GM18951 (cell line): ENCODE results near the gene CENPE.
A peak's percentile ranks its signal among the peaks of the same experiment; 100 is the strongest.

Source experiments
- POLR2A ChIP-seq: IDR thresholded peaks from 4 replicates; pipeline ENCODE4 v1.6.1; 2011; ENCODE audit warnings: mild to moderate bottlenecking; ENCODE audit not compliant: insufficient read length, insufficient read depth; ENCODE audit errors: extremely low read depth
- in situ Hi-C: fragments of 300-500 bp; cut with MboI; formaldehyde crosslinking; loops from one replicate; pipeline ENCODE4 v1.12.0; 2022; ENCODE audit warnings: low sequenced_read_pairs, mixed read lengths, inconsistent platforms; ENCODE audit not compliant: unreplicated experiment

The CENPE gene

DNA sequence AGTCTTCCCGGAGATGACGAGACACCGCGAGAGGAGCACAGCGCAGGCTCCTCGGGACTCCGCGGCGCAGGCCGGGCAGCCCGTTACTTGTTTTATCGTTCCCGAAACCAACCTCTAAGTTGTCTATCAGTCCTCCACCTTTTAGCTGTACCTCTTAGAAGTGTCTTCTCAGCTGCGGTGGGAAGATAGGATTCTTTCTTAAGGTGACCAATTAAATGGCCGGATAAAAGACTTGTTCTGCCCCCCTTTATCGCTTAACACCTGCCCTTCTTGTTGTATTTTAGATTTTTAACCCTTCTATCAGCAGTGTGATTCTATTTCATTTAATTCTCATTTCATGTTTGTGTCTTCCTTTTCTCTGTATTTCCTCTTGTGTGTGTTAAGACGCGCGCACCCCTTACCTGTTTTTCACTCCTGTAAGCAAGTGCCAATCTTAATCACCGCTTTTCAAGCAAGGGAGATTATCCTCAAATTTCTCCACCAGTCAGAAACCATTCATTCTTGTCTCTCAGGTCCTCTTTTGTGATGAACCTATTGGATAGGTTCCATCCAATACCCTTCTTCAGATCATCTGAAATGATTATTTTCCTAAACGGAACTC is 121.3 kb downstream of the CENPE start, which contains the start of gene SLC9B2:
Gene SLC9B2 (minus strand): TSS at position 15 of the 601 bp plus-strand sequence. CDS start 9,211 bp downstream, outside the sequence.
- TF ChIP-seq POLR2A: no peak
- in situ Hi-C loops: no loop called here

DNA sequence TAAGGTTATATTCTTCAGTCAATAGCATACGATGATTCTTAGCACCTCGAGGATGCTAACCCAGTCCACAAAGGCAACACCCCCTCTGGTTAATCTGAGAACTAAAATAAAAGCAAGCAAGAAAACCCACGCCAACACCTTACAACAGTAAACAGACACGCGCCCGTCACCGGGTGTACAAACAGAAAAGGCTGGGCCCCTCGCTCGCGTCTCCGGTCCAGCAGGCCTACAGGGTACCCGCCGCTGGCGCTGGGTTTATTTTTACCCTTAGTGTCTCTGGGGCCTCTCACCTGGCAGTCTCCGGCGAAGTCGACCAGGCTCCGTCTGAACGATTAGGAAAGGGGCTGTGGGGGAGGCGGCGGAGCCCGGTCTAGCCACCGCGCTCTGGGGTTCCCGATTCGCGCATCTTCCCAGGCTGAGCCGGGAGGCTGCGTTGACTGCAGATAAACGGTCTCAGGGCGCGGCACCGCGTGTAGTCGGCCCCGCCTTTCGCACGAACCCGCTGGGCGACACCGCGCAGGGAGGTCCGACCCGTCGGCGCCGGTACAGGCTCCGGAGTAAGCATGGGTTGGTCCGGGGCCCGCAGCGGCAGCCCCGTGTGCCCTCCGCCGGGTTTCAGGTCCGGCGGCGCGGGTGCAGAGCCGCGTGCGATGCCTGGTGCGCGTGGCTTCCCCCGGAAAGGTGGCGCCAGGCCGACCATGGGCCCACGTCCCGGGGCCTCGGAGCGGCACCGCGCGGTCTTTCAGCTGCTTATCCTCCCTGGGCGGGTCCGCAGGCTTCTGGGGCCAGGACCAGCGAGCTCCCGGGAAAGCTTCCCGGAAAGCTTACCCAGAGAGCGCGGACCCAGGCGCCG is 122.0 kb downstream of the CENPE start:
- in situ Hi-C loops: no loop called here
- peak; percentile 70 for TF ChIP-seq POLR2A

DNA sequence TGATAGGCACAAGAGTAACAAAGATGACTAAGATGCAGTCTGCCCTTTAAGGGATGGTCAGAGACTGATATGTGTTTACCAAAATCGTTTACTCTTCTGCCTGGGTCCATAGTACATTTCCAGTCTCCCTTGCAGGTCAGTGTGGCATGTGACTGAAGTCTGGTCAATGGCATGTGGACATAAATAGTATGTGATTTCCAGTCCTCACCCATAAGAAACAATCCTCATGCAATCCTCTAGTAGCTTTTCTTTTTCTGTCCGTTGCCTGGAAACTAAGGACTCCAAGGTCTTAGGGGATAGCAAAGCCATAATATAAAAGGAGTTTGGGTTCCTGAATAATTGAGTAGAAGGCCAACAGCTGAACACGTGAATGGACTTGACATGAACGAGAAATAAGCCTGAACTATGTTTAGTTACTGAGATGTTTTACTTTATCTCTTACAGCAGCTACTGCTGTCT is 122.7 kb downstream of the CENPE start:
- in situ Hi-C loops: no loop called here
- TF ChIP-seq POLR2A: no peak

DNA sequence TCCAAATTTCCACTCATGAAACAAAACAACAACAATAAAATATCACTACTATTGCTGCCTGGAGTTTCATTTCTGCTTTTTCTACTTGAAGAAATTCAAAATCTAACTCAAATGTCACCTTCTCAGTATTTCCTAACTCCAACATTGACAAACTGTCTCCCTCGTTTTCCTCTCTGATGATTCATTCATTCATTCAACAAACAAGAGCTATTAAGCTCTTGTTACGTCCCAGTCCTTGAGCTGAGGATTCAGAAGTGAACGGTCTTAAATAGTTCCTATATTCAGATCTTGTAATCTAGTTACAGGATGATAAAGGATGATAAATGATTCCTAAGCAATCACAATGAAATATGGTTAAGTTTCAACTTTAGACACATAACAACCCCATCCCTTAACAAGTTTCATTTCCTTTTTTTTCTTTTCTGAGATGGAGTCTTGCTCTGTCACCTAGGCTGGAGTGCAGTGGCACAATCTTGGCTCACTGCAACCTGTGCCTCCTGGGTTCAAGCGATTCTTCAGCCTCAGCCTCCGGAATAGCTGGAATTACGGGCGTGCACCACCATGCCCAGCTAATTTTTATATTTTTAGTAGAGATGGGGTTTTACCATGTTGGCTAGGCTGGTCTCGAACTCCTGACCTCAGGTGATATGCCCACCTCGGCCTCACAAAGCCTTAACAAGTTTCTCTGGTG is 123.3 kb downstream of the CENPE start:
- TF ChIP-seq POLR2A: no peak
- in situ Hi-C loops: no loop called here

DNA sequence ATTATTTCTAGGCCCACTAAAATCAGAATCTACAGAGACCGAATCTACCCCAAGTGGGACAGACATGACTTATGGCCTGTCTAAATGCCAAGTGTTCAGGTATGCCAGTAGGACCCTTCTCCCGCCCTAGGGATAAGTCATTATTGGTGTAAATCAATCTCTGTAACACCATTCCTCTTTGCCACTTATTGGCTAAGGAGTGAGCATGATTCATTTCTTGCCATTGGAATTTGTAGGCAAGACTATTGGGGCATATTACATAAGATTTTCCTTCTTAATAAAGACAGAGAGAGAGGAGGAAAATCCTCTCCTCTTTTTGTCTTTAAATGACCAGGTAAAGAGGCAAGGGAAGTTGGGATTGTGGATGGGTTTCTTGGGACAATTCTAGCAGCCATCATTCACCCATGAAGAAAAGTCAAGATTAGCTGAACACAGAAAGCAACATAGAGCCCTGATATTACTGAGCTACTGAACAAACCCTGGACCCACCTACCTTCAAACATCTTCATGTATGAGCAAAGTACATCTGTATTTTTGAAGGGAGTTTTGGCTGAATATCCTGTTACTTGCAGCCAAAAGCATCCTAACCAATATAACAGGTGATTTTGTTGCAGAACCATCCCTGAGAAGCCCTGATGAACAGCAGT is 124.2 kb downstream of the CENPE start:
- no peak for TF ChIP-seq POLR2A

DNA sequence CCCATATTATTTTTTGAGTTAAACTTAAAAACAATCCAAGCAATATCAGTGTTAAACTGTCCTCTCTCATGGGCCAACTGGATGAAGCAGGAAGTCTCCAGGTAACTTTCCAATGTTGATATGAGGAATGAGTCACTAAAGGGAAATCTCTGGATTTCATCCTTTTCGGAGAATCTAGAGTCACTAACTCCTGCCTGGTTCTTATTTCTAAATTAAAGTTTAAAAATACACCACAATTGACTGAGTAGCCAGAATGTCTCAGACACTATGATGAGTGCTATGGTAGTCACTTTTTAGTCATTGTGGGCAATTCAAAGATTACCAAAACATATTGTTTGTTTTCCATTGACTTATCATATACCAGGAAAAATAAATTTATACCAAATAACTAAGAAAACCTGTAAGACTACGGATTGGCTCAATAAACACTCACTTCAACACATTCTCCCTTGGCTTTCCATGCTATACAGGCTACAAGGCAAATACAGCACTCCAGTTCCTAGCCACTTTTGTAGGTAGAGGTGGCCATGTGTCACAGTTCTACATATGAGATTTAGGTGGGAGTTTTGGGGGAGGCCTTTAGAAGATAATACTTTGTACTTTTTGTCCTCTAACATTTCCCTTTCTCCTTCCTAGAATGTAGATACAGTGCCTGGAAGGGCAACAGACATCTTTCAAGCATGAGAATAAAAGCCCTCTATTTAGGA is 130.1 kb downstream of the CENPE start:
- no peak for TF ChIP-seq POLR2A
- in situ Hi-C loops: no loop called here

More for the DNA sequence above, 124.2 kb downstream of the CENPE start:
- in situ Hi-C loops: no loop called here

DNA sequence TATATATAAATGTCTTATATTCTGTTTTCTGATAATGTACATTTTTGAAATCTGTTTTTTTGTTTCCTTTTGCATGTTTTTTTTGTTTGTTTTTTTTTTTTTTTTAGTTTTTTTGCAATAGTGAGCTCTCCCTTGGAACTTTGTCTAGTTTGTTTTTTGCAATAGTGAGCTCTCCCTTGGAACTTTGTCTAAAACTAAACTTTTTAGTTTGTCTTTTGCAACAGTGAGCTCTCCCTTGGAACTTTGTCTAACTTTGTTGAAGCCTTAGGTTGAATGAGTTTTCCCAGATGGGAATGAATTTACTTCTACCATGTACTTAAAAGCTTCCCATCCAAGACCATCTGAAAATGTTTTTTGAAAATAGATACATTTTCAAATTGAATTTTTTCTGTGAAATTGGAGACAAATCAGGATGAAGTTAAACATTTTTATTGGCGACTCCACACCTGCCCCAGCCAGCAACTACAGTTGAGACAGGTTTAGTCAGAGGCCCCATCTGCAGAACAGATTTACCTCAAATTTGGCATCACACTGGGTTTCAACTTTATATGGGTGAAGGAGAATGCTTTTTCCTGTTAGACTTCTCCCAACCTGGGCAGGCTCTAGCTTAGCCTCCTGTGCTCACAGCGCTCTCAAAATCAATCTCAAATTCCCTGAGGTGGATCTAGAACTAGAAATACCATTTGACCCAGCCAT is 137.5 kb downstream of the CENPE start:
- in situ Hi-C loops: no loop called here
- no peak for TF ChIP-seq POLR2A
